PFSK-1 (cell line): ENCODE results near the gene AIFM3.

ENCODE experiments used
- FOXP2 ChIP-seq: optimal IDR thresholded peaks from 2 replicates; pipeline ENCODE3; 2011; ENCODE audit warnings: borderline replicate concordance, control low read depth, inconsistent platforms; ENCODE audit not compliant: insufficient read depth; ENCODE audit errors: extremely low read length, extremely low read depth
- POLR2AphosphoS5 ChIP-seq: IDR thresholded peaks from 2 replicates; pipeline ENCODE4 v1.6.1; 2012; ENCODE audit warnings: low read depth, mild to moderate bottlenecking, control low read depth, low read length, moderate library complexity
- SIN3A ChIP-seq: IDR thresholded peaks from 2 replicates; pipeline ENCODE4 v1.6.1; 2012; ENCODE audit warnings: mild to moderate bottlenecking, low read length, moderate library complexity, borderline replicate concordance; ENCODE audit not compliant: insufficient read depth
- TAF1 ChIP-seq: IDR thresholded peaks from 2 replicates; pipeline ENCODE4 v1.6.1; 2012; ENCODE audit warnings: low read length, control low read depth, borderline replicate concordance; ENCODE audit not compliant: insufficient read depth
- TF ChIP-seq, protein P1 (sequence below), 2 experiments: IDR thresholded peaks; 2 replicates each; pipeline versions ENCODE4 v1.6.1 to v1.8.0; 2011 to 2012; ENCODE audit warnings: low read depth in 2 of 2, low read length in 2 of 2, control low read depth in 1 of 2, inconsistent platforms in 1 of 2, mild to moderate bottlenecking in 1 of 2, moderate library complexity in 1 of 2; ENCODE audit not compliant: insufficient read depth in 1 of 2

Gene AIFM3

GRCh38 chr22:20977019-20977418 lies 10.0 kb downstream of the AIFM3 start:
- TF ChIP-seq, protein P1, sequence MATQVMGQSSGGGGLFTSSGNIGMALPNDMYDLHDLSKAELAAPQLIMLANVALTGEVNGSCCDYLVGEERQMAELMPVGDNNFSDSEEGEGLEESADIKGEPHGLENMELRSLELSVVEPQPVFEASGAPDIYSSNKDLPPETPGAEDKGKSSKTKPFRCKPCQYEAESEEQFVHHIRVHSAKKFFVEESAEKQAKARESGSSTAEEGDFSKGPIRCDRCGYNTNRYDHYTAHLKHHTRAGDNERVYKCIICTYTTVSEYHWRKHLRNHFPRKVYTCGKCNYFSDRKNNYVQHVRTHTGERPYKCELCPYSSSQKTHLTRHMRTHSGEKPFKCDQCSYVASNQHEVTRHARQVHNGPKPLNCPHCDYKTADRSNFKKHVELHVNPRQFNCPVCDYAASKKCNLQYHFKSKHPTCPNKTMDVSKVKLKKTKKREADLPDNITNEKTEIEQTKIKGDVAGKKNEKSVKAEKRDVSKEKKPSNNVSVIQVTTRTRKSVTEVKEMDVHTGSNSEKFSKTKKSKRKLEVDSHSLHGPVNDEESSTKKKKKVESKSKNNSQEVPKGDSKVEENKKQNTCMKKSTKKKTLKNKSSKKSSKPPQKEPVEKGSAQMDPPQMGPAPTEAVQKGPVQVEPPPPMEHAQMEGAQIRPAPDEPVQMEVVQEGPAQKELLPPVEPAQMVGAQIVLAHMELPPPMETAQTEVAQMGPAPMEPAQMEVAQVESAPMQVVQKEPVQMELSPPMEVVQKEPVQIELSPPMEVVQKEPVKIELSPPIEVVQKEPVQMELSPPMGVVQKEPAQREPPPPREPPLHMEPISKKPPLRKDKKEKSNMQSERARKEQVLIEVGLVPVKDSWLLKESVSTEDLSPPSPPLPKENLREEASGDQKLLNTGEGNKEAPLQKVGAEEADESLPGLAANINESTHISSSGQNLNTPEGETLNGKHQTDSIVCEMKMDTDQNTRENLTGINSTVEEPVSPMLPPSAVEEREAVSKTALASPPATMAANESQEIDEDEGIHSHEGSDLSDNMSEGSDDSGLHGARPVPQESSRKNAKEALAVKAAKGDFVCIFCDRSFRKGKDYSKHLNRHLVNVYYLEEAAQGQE (IDR thresholded peaks at IDR 0.05; ENCODE audit: insufficient read depth in 1 of 2, low read depth in 2 of 2, low read length in 2 of 2) = no peak
- TF ChIP-seq TAF1 (no peak), SIN3A (no peak), POLR2AphosphoS5 (no peak), FOXP2 (no peak)

DNA sequence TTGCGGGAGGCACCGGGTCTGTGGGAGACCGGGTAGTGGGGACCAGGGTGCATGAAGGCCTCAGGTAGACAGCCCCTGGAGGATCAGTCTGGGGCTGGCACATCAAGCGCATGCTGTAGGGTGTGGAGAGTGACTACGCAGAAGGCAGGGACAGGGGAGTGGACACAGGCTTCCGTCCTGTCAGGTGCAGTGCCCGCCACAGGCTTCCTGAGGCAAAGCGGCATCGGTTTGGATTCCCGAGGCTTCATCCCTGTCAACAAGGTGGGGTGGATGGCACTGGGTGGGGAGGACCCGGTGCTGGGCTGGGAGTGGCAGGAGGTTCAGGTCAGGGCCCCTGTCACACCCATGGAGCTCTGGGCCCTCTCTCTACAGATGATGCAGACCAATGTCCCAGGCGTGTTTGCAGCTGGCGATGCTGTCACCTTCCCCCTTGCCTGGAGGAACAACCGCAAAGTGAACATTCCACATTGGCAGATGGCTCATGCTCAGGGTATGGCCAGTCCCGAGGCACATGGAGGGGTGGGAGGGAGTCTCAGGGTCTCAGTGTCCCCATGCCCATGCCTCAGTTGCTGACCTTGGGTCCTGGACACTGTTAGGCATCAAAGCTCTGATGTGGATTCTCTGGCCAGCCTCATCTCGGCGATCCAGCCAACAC lies 10.6 kb downstream of the AIFM3 start:
- TF ChIP-seq, protein P1 (IDR thresholded peaks at IDR 0.05; ENCODE audit: insufficient read depth in 1 of 2, low read depth in 2 of 2, low read length in 2 of 2) = no peak
- TF ChIP-seq FOXP2 (no peak), SIN3A (no peak), POLR2AphosphoS5 (no peak), TAF1 (no peak)

DNA sequence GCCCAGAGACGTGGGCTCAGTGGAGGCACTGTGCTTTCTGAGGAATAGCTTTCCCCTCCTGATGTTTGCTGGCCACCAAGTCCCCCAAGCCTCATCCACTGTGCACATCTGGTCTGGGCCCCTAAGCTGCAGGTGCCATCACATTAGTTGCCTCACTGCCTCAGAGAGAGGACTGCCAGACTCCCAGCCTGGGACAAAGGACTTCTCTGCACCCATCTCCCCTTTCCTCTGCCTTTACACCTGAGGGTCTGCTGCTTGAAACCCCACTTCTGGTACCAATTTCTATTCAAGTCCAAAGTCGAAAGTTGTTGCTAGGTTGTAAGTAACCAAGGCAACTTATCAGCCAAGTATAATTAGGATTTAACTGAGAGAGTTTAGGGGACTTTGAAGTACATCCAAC lies 11.4 kb downstream of the AIFM3 start:
- no peak for TF ChIP-seq POLR2AphosphoS5
- TF ChIP-seq TAF1 = no peak
- TF ChIP-seq SIN3A = no peak
- TF ChIP-seq FOXP2 = no peak
- TF ChIP-seq, protein P1 (IDR thresholded peaks at IDR 0.05; ENCODE audit: insufficient read depth in 1 of 2, low read depth in 2 of 2, low read length in 2 of 2) = no peak

DNA sequence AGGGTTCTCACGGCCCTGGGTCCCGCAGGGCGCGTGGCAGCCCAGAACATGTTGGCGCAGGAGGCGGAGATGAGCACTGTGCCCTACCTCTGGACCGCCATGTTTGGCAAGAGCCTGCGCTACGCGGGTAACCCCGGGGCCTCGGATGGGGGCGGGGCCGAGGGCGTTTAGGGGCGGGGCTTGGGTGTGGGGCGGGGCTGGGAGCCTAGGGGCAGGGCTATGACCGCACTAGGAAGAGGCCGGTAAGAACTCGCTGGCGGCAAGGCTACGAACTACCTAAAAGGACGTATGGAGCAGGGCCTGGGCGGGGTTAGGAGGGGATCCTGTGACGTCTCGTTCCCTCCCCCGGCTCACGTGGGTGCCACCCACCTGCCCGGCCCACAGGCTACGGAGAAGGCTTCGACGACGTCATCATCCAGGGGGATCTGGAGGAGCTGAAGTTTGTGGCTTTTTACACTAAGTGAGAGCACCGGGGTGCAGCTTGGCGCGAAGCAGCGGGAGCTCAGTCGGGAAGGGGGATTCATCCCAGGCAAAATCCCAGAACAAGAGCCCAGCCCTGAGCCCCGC lies 12.3 kb downstream of the AIFM3 start:
- TF ChIP-seq, protein P1 (IDR thresholded peaks at IDR 0.05; ENCODE audit: insufficient read depth in 1 of 2, low read depth in 2 of 2, low read length in 2 of 2) = no peak
- TF ChIP-seq FOXP2 = no peak
- no peak for TF ChIP-seq SIN3A
- no peak for TF ChIP-seq POLR2AphosphoS5
- TF ChIP-seq TAF1 = no peak

- TF ChIP-seq SIN3A (no peak), POLR2AphosphoS5 (no peak), TAF1 (no peak), FOXP2 (no peak)
Observed at GRCh38 chr22:20979940-20980453, 12.9 kb downstream of the AIFM3 start.
